HG02610 (cell line): ENCODE results near the gene SKP1.
A peak's percentile ranks its signal among the peaks of the same experiment; 100 is the strongest.
"Not testable (repeated sequence)": the region's sequence is repeated elsewhere in the genome, so short reads cannot be mapped to it uniquely, and the experiment has no call there.

Experiments
- ATAC-seq: cut with Tn5 transposase; IDR thresholded peaks from one replicate; pipeline ENCODE4 v1.9.1; 2021; ENCODE audit warnings: mild to moderate bottlenecking, moderate library complexity; ENCODE audit not compliant: unreplicated experiment

SKP1 gene

GRCh38 chr5:134177369-134178095 is 782 bp upstream of the SKP1 start:
- ATAC-seq: no peak

GRCh38 chr5:134175921-134176510 is 734 bp downstream of the SKP1 start:
- peak; percentile 21 for ATAC-seq

- ATAC-seq: no peak
Measured at GRCh38 chr5:134174841-134175839, 1.6 kb downstream of the SKP1 start.

GRCh38 chr5:134171972-134172371 is 4.8 kb downstream of the SKP1 start:
- ATAC-seq: no peak

GRCh38 chr5:134162592-134162991 is 14.2 kb downstream of the SKP1 start:
- ATAC-seq: no peak

GRCh38 chr5:134161513-134162395 is 15.0 kb downstream of the SKP1 start:
- ATAC-seq: no peak

- no peak for ATAC-seq
Measured at GRCh38 chr5:134153657-134154056, 23.1 kb downstream of the SKP1 start.

GRCh38 chr5:134153241-134153640 is 23.5 kb downstream of the SKP1 start:
- no peak for ATAC-seq

GRCh38 chr5:134152173-134152832 is 24.4 kb downstream of the SKP1 start:
- ATAC-seq: not testable (repeated sequence)

- ATAC-seq: no peak
Measured at GRCh38 chr5:134151723-134152122, 25.0 kb downstream of the SKP1 start.

- ATAC-seq: no peak
Measured at GRCh38 chr5:134149571-134150303, 27.0 kb downstream of the SKP1 start.

- ATAC-seq: no peak
Measured at GRCh38 chr5:134148986-134149539, 27.7 kb downstream of the SKP1 start.

GRCh38 chr5:134148316-134148715 is 28.4 kb downstream of the SKP1 start:
- ATAC-seq: no peak

- no peak for ATAC-seq
Measured at GRCh38 chr5:134146651-134147518, 29.9 kb downstream of the SKP1 start.

- ATAC-seq: peak; percentile 63
Measured at GRCh38 chr5:134145779-134146581, 30.8 kb downstream of the SKP1 start.

GRCh38 chr5:134145041-134145757 is 31.6 kb downstream of the SKP1 start:
- ATAC-seq: no peak
